ENCODE results near the gene PLA2G4F.

PLA2G4F gene

DNA sequence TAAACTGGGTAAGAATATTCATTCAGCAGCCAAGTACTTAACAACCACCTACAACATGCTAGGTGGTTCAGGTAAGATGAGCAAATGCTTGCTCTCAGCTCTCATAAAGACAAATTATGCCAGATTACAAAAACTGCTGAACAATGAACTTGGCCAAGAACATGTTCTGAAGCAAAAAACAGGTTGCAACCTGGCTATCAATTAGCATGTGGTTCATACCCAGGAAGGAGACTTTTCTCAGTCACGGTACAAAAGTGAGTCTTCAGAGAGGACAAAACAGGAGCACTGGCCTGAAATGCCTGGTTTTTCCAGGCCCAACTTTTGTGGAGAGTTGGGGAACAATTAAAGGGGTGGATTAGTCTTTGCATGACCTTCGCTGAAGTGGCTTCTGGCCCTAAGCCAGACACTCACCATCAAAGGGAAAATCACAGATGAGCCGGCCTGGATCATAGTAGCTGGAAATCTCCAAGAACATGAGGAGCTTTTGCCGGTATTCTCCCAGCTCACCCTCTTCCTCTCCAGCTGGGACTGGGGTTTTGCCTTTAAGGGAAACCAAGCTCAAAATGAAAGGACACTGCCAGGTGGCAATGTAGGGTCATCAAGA lies 7.6 kb upstream of the PLA2G4F start:
- no peak for DNase-seq

DNA sequence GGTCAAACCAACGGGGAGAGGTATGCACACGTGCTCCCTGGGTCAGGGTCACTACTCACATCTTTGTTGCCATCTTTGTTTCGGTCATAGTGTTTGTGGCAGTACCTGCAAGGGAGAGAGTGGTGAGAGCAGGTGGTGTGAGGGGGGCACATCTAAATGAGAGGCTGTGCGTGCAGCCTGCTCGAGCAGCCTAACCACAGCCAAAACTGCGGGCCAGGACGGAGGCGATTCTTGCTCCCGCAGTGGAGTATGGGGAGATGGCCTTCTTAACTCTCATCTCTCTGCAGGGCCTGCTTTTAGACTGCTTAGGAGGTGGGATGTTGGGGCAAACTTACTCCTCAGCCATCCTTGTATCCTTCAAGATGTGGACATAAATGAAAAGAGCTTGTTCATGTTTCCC lies 6.9 kb upstream of the PLA2G4F start:
- DNase-seq, result no peak

DNA sequence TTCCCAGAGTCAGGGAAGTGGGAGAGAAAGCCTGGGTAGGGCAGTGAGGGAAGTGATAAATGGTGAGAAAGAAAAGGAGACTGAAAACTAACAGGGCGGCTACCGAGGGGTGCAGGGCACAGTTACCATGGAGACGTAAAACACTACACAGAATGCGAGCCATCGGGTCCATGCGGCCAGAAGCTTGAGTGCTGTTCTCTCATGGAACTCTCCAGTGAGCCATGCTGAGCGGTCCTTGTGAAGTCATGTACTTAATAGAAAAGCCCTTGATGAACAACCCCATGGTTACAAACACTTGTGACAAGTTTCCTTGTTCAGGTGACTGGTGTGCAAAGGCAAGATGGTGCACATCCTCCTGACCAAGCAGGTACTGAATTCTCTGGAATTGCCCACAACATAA lies 3.7 kb upstream of the PLA2G4F start:
- DNase-seq, result no peak

DNA sequence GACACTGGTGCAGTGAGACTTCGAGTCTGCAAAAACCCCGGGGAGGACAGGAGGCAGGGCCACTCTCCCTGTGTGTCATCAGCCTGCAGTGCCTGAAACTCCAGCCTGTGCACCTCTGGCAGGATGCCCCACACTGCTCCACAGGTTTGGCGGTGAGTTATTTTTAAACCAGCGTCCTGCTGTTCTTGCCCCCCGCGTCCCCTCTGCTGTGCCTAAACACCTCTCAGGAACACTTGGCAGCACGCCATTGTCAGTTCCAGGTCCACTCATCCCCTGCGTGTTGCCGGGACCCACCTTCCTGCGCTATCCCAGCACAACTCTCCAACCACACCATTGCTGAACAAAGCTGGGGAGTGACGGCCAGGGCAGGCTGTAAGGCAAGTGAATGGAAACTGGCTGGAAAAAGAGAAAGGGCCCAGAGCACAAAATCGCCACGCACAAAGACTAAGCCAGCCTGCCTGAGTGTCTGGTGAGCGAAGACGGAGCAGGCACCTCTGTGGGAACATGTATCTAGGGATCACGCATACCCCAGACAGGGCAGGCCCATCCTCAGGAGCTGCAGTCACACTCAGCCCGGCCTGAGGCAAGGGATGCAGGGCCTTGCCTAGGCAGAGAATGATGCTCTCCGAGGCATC lies 3.1 kb upstream of the PLA2G4F start:
- DNase-seq, result no peak

DNA sequence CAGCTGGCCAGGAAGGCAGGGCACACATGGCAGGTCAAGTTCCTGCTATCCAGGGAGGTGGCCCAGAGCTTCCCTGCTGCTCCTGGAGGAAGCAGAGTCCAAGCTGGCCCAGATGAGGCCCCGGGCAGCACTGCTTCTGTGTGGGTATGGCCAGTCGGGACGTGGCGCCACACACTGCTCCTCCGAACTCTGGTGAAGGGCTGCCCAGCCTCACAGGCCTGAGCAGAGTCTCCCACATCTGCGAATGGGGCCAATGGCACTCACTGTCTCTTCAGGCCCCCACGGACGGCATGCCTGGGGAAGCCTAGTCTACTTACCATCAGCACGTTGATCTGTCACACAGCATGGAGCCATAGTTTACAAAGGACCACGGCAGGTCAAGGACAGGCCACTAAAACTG lies 2.5 kb upstream of the PLA2G4F start:
- DNase-seq, result no peak

DNA sequence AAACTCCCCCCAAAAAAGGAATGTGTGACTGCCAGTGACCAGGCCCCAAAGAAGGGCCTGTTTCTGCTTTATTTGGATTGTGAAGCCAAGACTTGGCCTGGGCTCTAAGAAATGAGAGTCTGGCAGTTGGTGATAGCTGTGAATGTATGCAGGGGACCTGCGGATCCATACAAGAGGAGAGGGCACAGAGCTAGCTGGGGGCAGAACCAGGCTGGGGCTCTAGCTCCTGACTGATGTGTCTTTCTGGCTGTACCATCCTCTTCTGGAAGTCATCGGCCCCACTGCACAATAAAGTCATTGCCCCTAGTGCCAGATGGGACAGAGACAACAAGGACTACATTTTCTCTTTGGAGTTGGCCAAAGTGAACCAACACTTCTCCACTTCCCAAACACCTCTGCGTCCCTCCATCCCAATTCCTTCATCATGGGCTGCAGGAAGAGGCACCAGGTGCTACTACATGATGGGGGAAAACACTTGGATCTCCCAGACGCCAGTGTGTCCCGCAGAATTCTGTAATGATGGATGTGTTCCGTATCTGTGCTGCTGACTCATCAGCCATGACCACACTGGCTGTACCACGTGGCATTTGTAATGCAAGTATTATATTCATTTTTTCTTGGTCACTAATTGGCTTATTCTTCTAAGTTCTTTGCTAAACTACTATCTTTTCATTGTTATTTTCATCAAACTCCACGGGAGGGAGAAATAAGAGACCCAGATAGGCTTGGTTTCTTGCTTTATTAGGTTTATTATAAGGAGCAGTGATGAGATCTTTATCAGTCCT lies 1.7 kb upstream of the PLA2G4F start:
- DNase-seq, result no peak

DNA sequence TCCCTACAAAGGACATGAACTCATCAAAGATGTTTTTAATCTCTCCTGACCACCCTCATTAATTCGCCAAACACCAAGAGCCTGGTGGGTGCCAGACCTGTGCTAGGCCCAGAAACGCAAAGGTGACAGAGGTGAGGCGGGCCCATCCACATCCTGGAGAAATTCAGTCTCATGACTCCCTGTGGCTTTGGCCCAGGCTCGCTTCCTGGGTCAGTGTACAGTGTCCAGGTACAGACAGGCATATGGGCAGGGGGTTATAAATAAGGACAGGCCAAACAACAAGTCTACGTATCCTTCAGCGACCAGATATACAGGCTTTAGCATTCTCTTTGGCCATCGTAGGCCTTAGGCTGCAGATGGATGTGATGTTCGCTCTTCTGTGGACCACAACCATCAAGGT lies 945 bp upstream of the PLA2G4F start:
- no peak for DNase-seq

DNA sequence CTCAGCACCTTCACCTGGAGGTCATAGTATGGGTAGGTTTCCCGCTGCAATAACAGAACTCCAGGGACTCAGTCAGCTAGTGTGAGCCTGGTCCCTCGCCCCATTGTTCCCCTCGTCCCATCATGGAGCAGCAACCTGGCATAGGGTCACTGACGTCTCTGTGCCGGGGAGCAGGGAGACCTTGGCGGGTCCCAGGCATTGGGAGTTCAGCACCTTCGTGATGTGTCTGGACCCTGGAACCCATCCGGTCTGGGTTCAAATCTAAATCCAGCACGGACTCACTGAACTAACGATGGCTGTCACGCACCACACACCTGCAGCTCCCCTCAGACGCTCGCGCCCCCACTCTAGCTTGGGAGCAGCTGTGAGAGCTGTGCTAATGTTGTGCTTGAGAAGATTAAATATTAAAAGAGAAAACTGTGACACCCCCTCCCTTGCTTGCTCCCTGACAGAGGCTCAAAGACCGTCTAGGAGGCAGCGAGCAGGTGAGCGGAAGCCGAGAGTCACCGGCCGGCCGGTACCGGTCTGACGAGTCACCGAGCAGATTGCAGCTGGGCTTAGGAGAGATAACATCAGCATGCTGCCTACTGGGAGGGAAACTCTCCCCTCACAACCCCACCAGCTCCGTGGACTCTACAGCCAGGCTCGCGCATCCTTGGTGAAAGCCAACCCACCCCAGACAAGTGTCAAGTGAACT lies 742 bp downstream of the PLA2G4F start:
- DNase-seq, result no peak

DNA sequence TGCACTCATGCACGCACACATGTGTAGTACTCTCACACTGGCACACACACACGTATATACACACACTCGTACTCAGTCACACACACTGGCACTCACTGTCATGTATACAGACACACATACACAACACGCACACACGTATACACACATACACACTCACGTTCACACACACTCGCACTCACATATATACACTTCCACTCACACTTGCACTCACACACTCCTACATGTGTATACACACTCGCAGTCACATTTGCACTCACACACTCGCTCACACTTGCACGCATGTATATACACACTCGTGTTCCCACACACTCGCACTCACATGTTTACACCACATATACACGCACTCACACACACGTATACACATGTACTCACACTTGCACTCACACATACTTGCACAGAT lies 1.5 kb downstream of the PLA2G4F start:
- DNase-seq, result no peak

DNA sequence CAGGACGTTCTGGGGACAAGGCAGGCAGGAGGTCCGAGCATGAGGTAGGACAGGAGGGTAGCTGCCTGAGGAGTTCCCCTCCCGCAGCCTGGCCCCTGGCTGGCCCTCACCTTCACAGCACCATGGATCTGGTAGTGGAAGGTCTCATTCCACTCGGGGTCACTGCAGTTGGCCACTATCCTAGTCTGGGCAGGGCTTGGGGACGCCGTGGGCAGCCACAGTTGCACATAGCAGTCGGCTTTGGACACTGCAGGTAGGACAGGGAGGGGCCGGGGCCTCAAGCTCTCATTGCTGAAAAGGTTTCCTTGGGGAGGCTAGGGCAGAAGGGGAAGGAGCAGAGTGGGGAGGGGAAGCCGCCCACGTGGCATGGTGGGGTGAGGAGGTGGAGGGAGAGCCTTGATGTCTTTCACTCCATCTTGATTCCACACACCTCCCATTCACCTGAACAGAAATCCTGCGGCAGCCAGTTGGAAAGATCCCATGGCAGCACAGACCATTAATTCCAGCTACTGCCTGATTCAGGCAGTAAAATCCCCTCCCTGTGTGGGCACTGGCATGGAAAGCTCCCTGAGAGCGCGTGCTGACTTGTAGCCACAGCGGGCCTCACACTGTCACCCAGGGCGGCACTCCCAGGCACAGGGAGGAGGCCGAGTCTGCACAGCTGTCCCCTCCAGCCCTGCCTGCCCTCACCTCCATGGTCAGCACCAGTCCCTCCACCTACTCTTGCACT lies 2.1 kb downstream of the PLA2G4F start:
- DNase-seq, result no peak

DNA sequence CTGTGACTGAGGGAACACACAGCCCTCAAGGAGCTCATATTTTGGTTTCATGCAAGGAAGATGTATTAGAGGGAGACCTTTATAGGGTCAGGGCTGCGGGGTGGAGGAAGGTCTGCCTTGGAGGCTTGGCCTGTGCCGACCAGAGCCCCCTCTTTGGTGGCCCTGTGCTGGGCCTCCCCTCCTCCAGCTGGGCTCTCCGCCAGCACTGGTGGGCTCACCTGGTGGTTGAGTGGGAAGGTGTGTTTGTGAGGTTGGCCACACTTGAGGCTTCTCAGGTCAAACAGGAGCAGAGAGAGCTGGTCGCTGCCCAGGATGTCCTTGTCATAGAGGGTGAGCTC lies 2.6 kb downstream of the PLA2G4F start:
- no peak for DNase-seq

DNA sequence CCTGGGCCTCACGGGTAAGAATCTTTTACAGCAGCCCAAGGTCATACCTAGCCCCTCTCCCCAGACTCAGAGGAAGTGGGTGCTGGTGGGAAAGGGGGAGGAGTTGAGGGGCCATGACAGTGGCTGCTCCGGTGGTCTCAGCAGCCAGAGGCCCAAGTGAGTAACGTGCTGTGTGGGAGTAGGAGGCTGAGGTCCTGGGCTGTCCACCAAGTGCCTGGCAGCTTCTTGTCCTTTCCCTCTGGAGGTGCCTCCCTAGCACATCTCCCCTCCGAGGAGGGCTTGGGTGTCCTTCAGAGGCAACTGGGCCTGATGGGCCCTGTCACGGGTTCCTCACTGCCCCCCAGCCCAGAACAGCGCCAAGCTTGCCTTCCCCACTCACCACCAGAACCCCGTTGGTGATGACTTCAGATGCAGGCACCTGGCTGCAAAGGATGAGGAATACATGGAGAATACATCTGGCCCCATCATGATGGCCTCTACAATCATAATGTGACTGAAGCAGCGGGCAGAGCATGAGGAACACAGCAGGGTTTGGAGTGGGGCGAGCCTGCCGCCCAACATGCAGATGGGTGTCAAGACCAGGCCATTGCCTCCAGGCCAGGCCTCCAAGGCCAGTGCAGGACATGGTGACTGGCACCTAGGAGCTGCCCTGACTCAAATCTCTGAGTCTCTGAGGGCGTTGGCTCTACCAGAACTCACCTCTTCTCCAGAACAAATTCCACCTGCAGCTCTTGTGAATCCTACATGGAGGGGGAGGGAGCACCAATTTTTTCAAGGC lies 3.3 kb downstream of the PLA2G4F start:
- DNase-seq, result no peak

DNA sequence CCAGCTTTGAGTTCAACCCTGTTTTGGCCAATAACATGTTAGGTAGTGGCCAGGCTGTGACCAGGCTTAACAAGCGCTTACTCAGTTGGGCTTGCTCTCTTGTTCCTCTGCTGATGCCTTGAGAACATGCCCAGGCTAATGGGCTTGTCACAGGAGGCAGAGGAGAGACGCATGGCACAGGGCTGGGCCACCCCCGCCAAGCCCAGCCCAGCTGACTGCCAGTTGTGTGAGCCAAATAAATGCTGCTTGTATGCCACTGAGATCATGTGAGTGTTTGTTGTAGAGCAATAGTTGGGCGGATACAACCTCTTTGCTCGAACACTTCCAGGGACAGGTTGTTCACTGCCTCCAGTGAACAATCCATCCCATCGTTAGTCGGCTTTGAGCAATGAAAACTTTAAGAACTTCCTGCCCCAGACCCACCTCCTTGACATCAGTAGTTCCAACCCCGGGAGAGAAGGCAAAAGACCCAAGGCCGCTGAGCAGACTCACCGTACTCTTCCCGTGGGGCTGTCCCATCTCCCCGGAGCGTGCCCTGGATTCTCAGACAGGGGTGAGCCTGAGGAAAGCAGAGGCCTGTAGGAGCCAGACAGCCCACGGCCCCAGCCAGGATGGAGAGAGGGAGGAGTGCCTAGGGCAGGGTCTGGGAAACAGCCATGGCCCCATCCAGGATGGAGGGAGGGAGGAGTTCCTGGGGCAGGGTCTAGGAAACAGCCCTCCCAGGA lies 4.1 kb downstream of the PLA2G4F start:
- DNase-seq, result no peak

DNA sequence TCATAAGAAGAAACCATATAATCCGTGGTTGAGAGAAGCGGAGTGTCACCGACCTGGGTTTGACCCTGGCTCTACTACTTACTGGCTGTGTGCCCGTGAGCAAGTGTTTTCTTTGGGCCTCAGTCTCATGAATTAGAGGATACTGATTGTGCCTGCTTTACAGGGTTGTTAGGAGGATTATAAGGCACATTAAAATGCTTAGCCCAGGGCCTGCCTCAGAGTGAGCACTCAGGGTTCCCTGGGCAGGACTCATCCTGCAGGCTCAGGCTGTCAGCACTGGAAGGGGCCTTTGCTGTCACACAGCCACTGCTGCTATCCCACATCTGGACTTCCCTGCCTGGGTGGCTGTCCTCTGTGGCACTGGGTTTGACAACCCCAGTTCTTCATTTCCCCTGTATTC lies 4.7 kb downstream of the PLA2G4F start:
- no peak for DNase-seq

DNA sequence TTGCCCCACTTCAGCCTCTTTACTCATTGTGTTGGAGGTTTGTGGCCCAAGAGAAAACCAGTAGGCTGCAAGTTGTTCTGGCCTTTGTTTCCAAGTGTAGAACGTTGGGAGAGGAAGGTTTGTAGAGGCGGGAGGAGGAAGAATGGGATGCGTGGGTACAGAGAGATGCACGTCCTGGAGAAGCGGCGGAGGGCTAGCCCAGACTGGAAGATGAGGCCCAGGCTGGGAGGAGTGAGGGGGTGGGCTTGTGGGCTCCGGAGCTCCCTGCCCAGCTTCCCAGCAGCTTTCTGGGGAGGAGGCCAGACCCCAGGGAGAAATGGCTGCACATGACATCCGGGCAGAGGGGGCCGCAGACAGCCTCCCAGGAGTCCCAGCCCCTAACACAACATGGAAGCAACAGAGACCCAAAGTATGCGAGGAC lies 5.3 kb downstream of the PLA2G4F start:
- no peak for DNase-seq

DNA sequence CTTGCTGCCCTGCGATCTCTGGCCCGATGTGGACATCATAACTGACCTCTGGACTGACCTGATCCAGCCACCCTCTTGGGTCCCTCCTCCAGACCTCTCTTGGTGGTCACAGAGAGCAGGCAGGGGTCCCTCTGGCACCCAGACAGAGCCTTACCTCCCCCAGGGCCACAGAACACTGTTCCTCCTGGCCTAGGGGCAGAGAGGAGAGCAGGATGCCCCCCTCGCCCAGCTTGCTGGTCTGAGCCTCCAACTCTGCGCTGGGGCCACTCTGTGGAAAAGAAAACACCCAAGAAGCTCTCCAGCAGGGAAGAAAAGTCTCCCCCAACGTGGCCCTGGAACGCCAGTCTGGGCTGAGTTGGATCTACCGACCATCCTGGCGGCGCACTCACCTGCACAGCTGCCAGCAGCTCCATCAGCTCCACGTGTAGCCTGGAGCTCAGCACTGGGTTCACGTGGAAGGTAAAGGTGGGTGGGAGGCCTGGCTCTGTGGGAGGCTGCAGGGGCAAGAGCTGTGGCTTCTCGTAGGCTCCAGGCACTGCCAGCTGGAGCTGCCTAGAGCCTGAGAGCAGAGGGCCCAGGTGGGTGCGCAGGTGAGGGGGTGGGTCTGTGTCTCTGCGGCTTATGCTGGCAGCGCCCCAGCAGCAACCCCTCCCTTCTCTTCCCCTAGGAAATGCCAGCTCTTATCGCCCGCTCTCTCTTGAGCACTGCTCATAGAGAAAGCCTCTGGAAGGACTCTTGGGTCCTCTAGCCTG lies 6.0 kb downstream of the PLA2G4F start:
- no peak for DNase-seq

DNA sequence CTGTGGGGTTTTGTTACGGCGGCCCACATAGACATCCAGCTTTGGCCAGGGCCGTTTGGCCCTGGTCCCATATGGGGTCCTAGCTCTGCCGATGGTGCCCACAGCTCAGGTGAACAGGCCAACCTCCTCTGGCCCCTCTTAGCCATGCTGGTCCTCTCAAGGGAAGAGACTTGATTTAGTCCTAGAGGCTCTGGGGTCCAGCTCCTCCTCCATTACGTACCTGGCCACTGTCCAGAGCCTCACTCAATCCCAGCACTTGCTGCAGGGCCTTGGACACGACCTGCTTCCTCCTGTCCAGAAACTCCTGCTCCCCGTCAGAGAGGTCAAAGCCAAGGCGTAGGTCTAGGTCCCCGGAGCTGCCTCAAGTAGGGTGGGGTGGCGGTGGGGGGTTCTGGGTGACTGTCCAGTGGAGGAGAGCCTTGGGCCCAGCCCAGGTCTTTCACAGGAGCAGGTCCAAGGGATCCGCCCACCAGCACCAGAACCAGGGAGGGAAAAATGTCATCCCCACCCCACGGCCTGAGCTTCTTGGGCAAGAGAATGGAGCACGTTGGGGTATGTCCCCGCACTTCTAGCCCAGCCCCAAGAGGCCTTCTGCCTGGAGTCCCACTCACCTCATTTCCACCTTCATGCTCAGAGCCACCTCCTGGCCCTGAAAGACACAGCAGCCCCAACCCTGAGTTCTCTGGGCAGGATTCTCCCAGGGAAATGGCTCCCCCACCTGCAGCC lies 6.8 kb downstream of the PLA2G4F start:
- no peak for DNase-seq

DNA sequence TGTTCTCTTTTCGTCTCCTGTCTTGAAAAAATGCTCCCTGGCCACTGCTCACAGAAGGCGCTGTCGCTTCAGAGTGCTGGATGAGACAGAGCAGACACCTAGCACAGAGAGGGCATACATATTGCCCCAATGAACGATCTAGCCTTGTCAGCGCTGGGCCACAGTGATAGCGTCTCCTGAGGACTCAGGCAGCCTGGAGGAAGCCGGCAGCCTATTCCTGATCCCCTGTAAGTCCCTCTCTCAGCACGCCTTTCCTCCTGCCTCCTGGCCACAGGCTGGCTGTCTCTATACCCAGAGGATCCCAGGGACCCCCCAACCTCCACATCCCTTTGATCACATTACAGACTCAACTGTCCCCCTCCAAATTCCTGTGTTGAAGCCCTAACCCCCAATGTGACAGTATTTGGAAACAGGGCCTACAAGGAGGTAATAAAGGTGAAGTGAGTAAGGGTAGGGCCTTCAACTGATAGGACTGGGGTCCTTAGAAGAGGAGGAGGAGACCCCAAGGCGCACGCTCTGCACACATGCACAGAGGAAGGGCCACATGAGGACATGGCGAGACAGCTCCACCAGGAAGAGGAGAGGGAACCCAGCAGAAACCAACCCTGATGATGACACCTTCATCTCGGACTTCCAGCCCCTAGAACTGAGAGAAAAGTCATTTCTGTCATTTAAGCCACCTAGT lies 7.5 kb downstream of the PLA2G4F start:
- DNase-seq, result no peak

DNA sequence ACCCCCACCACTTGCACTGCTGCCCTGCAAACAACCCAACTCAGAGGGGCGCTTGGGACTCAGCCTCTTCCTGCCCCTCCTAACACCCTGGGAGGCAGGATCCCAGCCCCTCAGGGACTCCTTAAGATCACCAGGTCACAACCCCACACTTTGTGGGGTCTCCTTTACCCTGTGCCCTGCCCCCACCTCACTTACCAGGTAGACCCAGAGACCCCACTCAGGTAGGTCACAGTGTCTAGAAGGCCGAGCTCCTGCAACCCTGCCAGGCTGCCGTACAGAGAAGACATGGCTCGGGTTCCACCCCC lies 9.1 kb downstream of the PLA2G4F start:
- DNase-seq, result no peak
